Activated naive CD4-positive, alpha-beta T cell treated with anti-CD3 and anti-CD28 coated beads for 36 hours (primary cell): Measurements from ENCODE around the gene VRTN. TPM values are rescaled to one million over a fixed set of nuclear protein-coding genes. Genes with fewer than 3 reads are reported as not detected.
"Not testable (repeated sequence)": the region's sequence is repeated elsewhere in the genome, so short reads cannot be mapped to it uniquely, and the experiment has no call there.

Source experiments
- CTCF ChIA-PET: fragments of 350-600 bp; sonication (Branson Sonifier 250); formaldehyde crosslinking; loops from one replicate; lab custom pipeline; 2021; ENCODE audit warnings: antibody characterized with exemption; lab: Charles Lee
- DNase-seq: peaks from one replicate; pipeline ENCODE4 v3.0.0-alpha.2; 2020
- H3K27ac Mint-ChIP-seq: one replicate; pipeline ENCODE4 v1.8.0; 2021; ENCODE audit warnings: mild to moderate bottlenecking, mixed read lengths
- H3K27me3 Mint-ChIP-seq: one replicate; pipeline ENCODE4 v1.8.0; 2021; ENCODE audit warnings: low read depth, mixed read lengths
- H3K36me3 Mint-ChIP-seq: one replicate; pipeline ENCODE4 v1.8.0; 2021; ENCODE audit warnings: low read depth, mixed read lengths
- H3K4me1 Mint-ChIP-seq: one replicate; pipeline ENCODE4 v1.8.0; 2021; ENCODE audit warnings: low read depth, mixed read lengths
- H3K4me3 Mint-ChIP-seq: one replicate; pipeline ENCODE4 v1.8.0; 2021; ENCODE audit warnings: mild to moderate bottlenecking, moderate library complexity, mixed read lengths
- H3K9me3 Mint-ChIP-seq: one replicate; pipeline ENCODE4 v1.8.0; 2021; ENCODE audit warnings: mixed read lengths
- intact Hi-C: fragments of 100-400 bp; cut with micrococcal nuclease; formaldehyde crosslinking; loops from one replicate; pipeline ENCODE4 v1.15.1; 2023
- total RNA-seq, 2 experiments: library from RNA; stranded (reverse); gene quantifications; one replicate each; pipeline ENCODE4 v1.2.3, GENCODE V29; 2021

Gene VRTN
- total RNA-seq, 2 experiments from 2014 or later = not detected

- CTCF ChIA-PET = interaction anchor here (0.6 kb wide), 1 partner anchor 175 kb away, joined by 3 read pairs; no protein-coding TSS in a partner anchor
- no peak overlapping the region for H3K27ac Mint-ChIP-seq
- intact Hi-C loops = no loop called here
- no peaks in the 10 kb centered on the region for H3K36me3 Mint-ChIP-seq
- H3K4me3 Mint-ChIP-seq = no peak overlapping the region
- no peak for DNase-seq
- no peaks in the 10 kb centered on the region for H3K9me3 Mint-ChIP-seq
- peaks cover 8% of the 10 kb centered on the region for H3K27me3 Mint-ChIP-seq
- no peaks in the 10 kb centered on the region for H3K4me1 Mint-ChIP-seq
These were observed 23.3 kb upstream of the VRTN start for GRCh38 chr14:74324931-74325361.

- Mint-ChIP-seq H3K4me1 (no peaks in the 10 kb centered on the region), H3K36me3 (no peaks in the 10 kb centered on the region), H3K9me3 (no peaks in the 10 kb centered on the region), H3K4me3 (no peak overlapping the region), H3K27ac (peak overlapping the region; percentile 21), H3K27me3 (peaks cover 8% of the 10 kb centered on the region)
- no peak for DNase-seq
- CTCF ChIA-PET = interaction anchor here (0.5 to 0.6 kb wide), 2 partner anchors 175 to 286 kb away, joined by 3 read pairs; no protein-coding TSS in a partner anchor
- intact Hi-C loops = no loop called here
These were observed 22.8 kb upstream of the VRTN start for GRCh38 chr14:74325446-74325845.

DNA sequence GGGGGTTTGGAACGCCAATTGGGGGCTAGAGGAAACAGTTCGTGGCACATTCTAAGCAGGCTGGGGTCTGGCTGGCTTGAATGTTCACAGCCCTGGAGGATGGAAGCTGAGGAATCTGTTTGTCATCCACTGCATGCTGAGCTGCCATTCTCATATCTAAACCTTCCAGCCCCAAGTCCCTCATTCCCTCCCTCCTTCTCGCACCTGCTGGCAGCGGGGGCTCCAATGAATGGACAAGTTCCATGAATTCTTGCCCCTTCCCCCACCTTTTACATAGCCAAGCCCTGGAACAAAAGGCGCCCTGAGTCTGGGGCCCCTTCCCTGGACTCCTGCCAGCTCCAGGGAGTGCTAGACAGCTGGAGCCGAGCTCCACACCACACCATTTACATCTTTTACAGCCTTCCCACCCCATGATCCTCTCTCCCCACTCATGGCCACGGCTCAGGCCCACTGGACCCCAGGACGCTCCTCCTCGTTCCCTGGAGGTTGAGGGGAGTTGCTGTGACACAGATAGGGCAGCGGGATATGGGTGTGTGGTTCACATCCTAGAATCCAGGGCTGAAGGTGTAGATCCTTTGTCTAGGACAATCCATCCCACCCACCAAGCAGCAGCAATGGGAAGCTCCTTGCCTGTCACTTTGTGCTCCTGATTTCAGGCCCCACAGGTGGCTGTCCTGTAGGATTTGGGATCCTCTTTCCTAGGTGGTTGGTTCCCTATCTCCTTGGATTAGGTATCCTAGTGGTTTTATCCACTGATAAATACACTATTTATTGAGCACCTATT lies 21.7 kb upstream of the VRTN start:
- CTCF ChIA-PET = interaction anchor here (0.7 kb wide), 1 partner anchor 690 kb away, joined by 4 read pairs; no protein-coding TSS in a partner anchor
- Mint-ChIP-seq H3K4me1 (no peaks in the 10 kb centered on the region), H3K36me3 (no peaks in the 10 kb centered on the region), H3K27ac (no peak overlapping the region), H3K27me3 (peaks cover 4% of the 10 kb centered on the region), H3K4me3 (no peak overlapping the region), H3K9me3 (no peaks in the 10 kb centered on the region)
- DNase-seq = no peak
- intact Hi-C loops = no loop called here

DNA sequence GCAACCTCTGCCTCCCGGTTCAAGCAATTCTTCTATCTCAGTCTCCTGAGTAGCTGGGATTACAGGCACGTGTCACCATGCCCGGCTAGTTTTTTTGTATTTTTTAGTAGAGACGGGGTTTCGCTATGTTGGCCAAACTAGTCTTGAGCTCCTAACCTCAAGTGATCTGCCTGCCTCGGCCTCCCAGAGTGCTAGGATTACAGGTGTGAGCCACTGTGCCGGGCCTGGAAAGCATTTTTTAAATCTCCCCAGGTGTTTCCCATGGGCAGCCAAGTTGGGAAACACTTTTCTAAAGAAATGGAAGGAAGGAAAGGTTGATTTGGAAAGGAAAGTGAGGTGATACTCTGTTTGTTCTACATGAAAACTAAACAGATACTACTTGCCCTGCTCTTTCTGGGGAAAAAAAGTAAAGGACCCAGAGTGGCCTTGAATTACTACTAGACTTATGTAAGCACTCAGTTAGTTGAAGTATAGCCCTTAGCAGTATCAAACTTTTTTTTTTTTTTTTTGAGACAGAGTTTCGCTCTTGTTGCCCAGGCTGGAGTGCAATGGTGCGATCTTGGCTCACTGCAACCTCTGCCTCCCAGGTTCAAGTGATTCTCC lies 18.2 kb upstream of the VRTN start:
- H3K27ac Mint-ChIP-seq, H3K36me3 Mint-ChIP-seq, H3K4me3 Mint-ChIP-seq, intact Hi-C loops, H3K27me3 Mint-ChIP-seq, H3K9me3 Mint-ChIP-seq, DNase-seq, H3K4me1 Mint-ChIP-seq: not testable (repeated sequence)
- CTCF ChIA-PET = interaction anchor here (0.8 kb wide), 1 partner anchor 205 kb away, joined by 3 read pairs; no protein-coding TSS in a partner anchor

DNA sequence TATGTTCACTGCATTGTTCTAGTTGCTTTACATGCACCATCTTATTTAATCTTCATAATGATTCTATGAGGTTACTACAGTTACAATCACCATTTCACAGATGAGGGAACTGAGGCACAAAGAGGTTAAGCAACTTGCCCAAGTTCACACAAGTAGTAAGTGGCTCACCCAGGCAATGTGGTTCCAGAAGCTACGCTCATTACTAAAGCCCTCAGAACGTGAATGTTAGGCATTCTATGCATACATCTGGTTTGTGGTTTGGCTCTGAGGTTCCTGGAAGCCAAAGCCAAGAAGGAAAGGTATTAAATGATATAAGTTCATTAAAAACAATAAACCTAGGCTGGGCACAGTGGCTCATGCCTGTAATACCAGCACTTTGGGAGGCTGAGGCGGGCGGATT lies 14.4 kb upstream of the VRTN start:
- intact Hi-C loops = no loop called here
- Mint-ChIP-seq H3K4me1 (no peaks in the 10 kb centered on the region), H3K27ac (no peak overlapping the region), H3K27me3 (peaks cover 2% of the 10 kb centered on the region), H3K4me3 (no peak overlapping the region), H3K9me3 (no peaks in the 10 kb centered on the region), H3K36me3 (no peaks in the 10 kb centered on the region)
- CTCF ChIA-PET = no interaction called here
- no peak for DNase-seq

GRCh38 chr14:74346341-74346740 lies 1.9 kb upstream of the VRTN start:
- Mint-ChIP-seq H3K9me3 (no peaks in the 10 kb centered on the region), H3K27me3 (peaks cover 2% of the 10 kb centered on the region), H3K27ac (no peak overlapping the region), H3K4me3 (no peak overlapping the region), H3K36me3 (no peaks in the 10 kb centered on the region), H3K4me1 (no peaks in the 10 kb centered on the region)
- CTCF ChIA-PET = interaction anchor here (0.6 kb wide), 2 partner anchors 56 to 744 kb away, joined by 4 read pairs; no protein-coding TSS in a partner anchor
- intact Hi-C loops = no loop called here
- DNase-seq = no peak

GRCh38 chr14:74347097-74347794 lies 1.0 kb upstream of the VRTN start:
- Mint-ChIP-seq H3K27ac (no peak overlapping the region), H3K27me3 (peaks cover 2% of the 10 kb centered on the region), H3K9me3 (no peaks in the 10 kb centered on the region), H3K4me3 (no peak overlapping the region), H3K4me1 (no peaks in the 10 kb centered on the region), H3K36me3 (no peaks in the 10 kb centered on the region)
- intact Hi-C loops = no loop called here
- no peak for DNase-seq
- CTCF ChIA-PET = no interaction called here

DNA sequence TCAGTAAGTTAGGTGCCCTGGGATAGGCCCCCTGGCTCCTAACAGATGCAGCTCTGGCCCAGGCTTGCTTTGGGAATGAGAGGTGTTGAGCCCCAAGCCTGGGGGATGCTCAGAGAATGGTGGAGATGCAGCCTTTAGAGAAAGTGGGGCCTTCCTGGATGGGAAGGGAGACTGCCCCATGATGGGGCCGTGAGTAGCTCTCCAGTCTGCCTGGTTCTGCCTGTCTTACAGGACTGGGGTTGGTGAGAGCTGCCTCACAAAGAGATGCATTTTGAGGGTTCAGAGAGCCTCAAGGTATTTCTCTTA lies 523 bp upstream of the VRTN start:
- Mint-ChIP-seq H3K4me1 (no peaks in the 10 kb centered on the region), H3K36me3 (no peaks in the 10 kb centered on the region), H3K27me3 (peaks cover 2% of the 10 kb centered on the region), H3K9me3 (no peaks in the 10 kb centered on the region), H3K4me3 (no peak overlapping the region), H3K27ac (no peak overlapping the region)
- CTCF ChIA-PET = no interaction called here
- intact Hi-C loops = no loop called here
- DNase-seq = no peak

- Mint-ChIP-seq H3K27me3 (peaks cover 2% of the 10 kb centered on the region), H3K9me3 (no peaks in the 10 kb centered on the region), H3K4me1 (no peaks in the 10 kb centered on the region), H3K4me3 (no peak overlapping the region), H3K27ac (no peak overlapping the region), H3K36me3 (no peaks in the 10 kb centered on the region)
- CTCF ChIA-PET = no interaction called here
- no peak for DNase-seq
- intact Hi-C loops = no loop called here
These were observed 628 bp downstream of the VRTN start for GRCh38 chr14:74348735-74349463.

DNA sequence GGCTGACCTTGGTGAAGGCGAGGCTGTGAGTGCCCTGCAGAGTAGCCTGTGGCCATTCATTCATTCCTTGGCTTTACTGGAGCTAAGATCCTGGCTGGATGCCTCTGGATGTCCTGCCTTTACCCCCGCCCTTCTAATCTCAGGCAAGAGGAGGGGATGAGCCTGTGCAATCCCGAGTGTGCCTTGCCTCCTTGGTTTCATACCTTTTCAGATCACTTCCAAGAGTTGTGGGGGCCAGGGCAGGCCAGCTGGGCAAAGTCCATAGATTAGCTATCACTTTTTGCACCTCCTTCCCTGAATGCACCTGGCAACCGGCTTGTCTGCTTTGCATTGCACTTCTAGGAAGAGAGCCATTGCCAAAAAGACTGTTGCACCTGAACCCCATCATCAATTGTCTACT lies 1.5 kb downstream of the VRTN start:
- intact Hi-C loops = no loop called here
- Mint-ChIP-seq H3K27ac (no peak overlapping the region), H3K27me3 (peaks cover 2% of the 10 kb centered on the region), H3K36me3 (no peaks in the 10 kb centered on the region), H3K9me3 (no peaks in the 10 kb centered on the region), H3K4me3 (no peak overlapping the region), H3K4me1 (no peaks in the 10 kb centered on the region)
- CTCF ChIA-PET = no interaction called here
- DNase-seq = no peak

GRCh38 chr14:74350211-74350927 lies 2.1 kb downstream of the VRTN start:
- H3K4me1 Mint-ChIP-seq = no peaks in the 10 kb centered on the region
- no peaks in the 10 kb centered on the region for H3K36me3 Mint-ChIP-seq
- CTCF ChIA-PET = interaction anchor here (1.2 to 1.3 kb wide), 2 partner anchors 11 to 13 kb away, joined by 5 read pairs; no protein-coding TSS in a partner anchor
- no peaks in the 10 kb centered on the region for H3K9me3 Mint-ChIP-seq
- intact Hi-C loops = no loop called here
- H3K4me3 Mint-ChIP-seq = no peak overlapping the region
- peaks cover 2% of the 10 kb centered on the region for H3K27me3 Mint-ChIP-seq
- DNase-seq = no peak
- H3K27ac Mint-ChIP-seq = no peak overlapping the region
